ENCODE results near the gene FOXO3. TPM values are rescaled to one million over a fixed set of nuclear protein-coding genes. Genes with fewer than 3 reads are reported as not detected.
"Not testable (repeated sequence)": the region's sequence is repeated elsewhere in the genome, so short reads cannot be mapped to it uniquely, and the experiment has no call there.

The FOXO3 gene
- total RNA-seq, 6 experiments from 2014 or later, result 18.1 to 45.2 (median 23.8) TPM

DNA sequence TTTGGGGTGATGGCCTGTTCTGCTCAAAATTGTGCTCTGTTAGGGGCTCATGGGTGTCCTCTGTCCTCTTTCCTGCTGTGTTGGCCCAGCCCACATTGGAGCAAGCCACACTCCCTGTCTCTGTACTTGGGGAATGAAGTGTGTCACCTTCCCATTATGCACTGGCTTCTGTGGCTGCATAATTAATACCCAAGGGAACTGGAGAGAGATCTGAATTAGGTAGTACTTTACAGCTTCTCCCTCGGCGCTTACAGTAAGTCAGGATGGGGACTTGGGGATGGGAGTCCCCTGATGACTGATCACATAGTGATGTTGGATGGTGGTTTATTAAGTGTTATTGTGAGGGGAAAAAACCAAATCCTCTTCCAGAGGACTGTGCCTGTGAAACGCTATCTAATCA lies 116.6 kb downstream of the FOXO3 start:
- ATAC-seq (peak in 2 of 4 donors; percentile 8 to 18), DNase-seq (no peak)
- intact Hi-C loops (cut with DNase I), result no loop called here
- Histone ChIP-seq H3K9me3 (no peaks in the 10 kb centered on the region), H3K4me1 (peaks cover 0 to 46% (median 15%) of the 10 kb centered on the region in 4 donors), H3K36me3 (peaks cover 0 to 4% (median 0%) of the 10 kb centered on the region in 4 donors), H3K4me3 (no peak overlapping the region), H3K27me3 (no peaks in the 10 kb centered on the region), H3K27ac (peak overlapping the region in 2 of 3 donors; percentile 7 to 26)
- TF ChIP-seq POLR2A (IDR thresholded peaks at IDR 0.05) (no peak), CTCF (IDR thresholded peaks at IDR 0.05) (no peak)
- 83% methylated on average over 3 of the region's 3 CpGs for WGBS (ENCODE audit: insufficient coverage, low coverage, low lambda C conversion rate, missing lambda C conversion rate)

DNA sequence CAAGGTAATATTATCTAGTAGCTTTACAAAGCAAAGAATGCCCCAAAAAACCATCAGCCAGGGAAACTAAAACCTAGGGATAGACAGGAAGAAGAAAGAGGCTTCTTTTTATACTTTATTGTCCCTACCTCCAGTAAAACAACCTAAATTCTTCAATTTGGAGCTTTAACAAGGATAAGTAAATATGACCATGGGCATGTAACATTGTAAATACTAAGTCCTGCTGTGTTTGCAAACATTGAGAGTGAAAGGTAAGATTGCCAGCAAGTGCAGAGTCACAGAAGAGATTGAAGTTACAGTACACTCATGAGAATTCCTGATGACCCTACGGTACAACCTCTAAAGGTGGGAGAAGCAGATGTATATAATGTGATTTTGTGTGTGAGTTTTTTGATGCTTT lies 117.2 kb downstream of the FOXO3 start:
- Histone ChIP-seq H3K27ac (peak overlapping the region in 2 of 3 donors; percentile 7 to 26), H3K36me3 (peaks cover 0 to 4% (median 0%) of the 10 kb centered on the region in 4 donors), H3K4me3 (no peak overlapping the region), H3K27me3 (no peaks in the 10 kb centered on the region), H3K9me3 (no peaks in the 10 kb centered on the region), H3K4me1 (peaks cover 0 to 46% (median 15%) of the 10 kb centered on the region in 4 donors)
- WGBS (ENCODE audit: insufficient coverage, low coverage, low lambda C conversion rate, missing lambda C conversion rate), result 30% methylated on average over 1 of the region's 1 CpG
- TF ChIP-seq POLR2A (IDR thresholded peaks at IDR 0.05) (no peak), CTCF (IDR thresholded peaks at IDR 0.05) (no peak)
- DNase-seq, result no peak
- peak; percentile 63 to 82 (median 76) for ATAC-seq
- intact Hi-C loops (cut with DNase I), result no loop called here

- H3K27ac ChIP-seq; ATAC-seq; H3K36me3 ChIP-seq; intact Hi-C loops (cut with DNase I); H3K9me3 ChIP-seq; H3K27me3 ChIP-seq; DNase-seq; H3K4me3 ChIP-seq: not testable (repeated sequence)
- peaks cover 0 to 38% (median 13%) of the 10 kb centered on the region in 4 donors for H3K4me1 ChIP-seq
- 84% methylated on average over 9 of the region's 9 CpGs for WGBS (ENCODE audit: insufficient coverage, low coverage, low lambda C conversion rate, missing lambda C conversion rate)
These were observed 119.6 kb downstream of the FOXO3 start for GRCh38 chr6:108680314-108680713.

- H3K9me3 ChIP-seq; H3K27ac ChIP-seq; ATAC-seq; H3K27me3 ChIP-seq; DNase-seq; intact Hi-C loops (cut with DNase I); H3K36me3 ChIP-seq; H3K4me3 ChIP-seq: not testable (repeated sequence)
- H3K4me1 ChIP-seq, result peaks cover 0 to 24% (median 7%) of the 10 kb centered on the region in 4 donors
- 100% methylated on average over 1 of the region's 1 CpG for WGBS (ENCODE audit: insufficient coverage, low coverage, low lambda C conversion rate, missing lambda C conversion rate)
These were observed 121.0 kb downstream of the FOXO3 start for GRCh38 chr6:108681721-108682120.

GRCh38 chr6:108682383-108683119 lies 121.8 kb downstream of the FOXO3 start:
- H3K27ac ChIP-seq; DNase-seq; intact Hi-C loops (cut with DNase I); H3K9me3 ChIP-seq; H3K27me3 ChIP-seq; H3K36me3 ChIP-seq; H3K4me3 ChIP-seq: not testable (repeated sequence)
- 86% methylated on average over 6 of the region's 7 CpGs for WGBS (ENCODE audit: insufficient coverage, low coverage, low lambda C conversion rate, missing lambda C conversion rate)
- ATAC-seq, result peak in 1 of 4 donors; percentile 26
- H3K4me1 ChIP-seq, result peaks cover 0 to 15% (median 3%) of the 10 kb centered on the region in 4 donors

- intact Hi-C loops (cut with DNase I); H3K9me3 ChIP-seq; H3K36me3 ChIP-seq; H3K4me3 ChIP-seq; H3K27me3 ChIP-seq; DNase-seq; H3K27ac ChIP-seq; ATAC-seq: not testable (repeated sequence)
- WGBS (ENCODE audit: insufficient coverage, low coverage, low lambda C conversion rate, missing lambda C conversion rate), result 57% methylated on average over 2 of the region's 2 CpGs
- H3K4me1 ChIP-seq, result peaks cover 0 to 19% (median 6%) of the 10 kb centered on the region in 4 donors
These were observed 123.3 kb downstream of the FOXO3 start for GRCh38 chr6:108683976-108684375.

All from right lobe of liver (tissue), 6 donors.